GM06990 (cell line): Measurements from ENCODE around the gene ZNF212.
A peak's percentile ranks its signal among the peaks of the same experiment; 100 is the strongest.
"Not testable (repeated sequence)": the region's sequence is repeated elsewhere in the genome, so short reads cannot be mapped to it uniquely, and the experiment has no call there.

Experiments
- DNase-seq: peaks from one replicate; pipeline ENCODE4 v3.0.0-alpha.2; 2011; ENCODE audit not compliant: insufficient read length; ENCODE audit errors: extremely low read depth
- H3K27me3 ChIP-seq: replicated peaks from 2 replicates; pipeline ENCODE4 v1.6.0; 2011; ENCODE audit warnings: low read length; ENCODE audit not compliant: control insufficient read depth, insufficient read depth
- H3K36me3 ChIP-seq: 2 replicates; pipeline ENCODE4 v1.5.1; 2011; ENCODE audit warnings: low read length; ENCODE audit not compliant: control insufficient read depth, insufficient read depth
- H3K4me3 ChIP-seq: replicated peaks from 2 replicates; pipeline ENCODE4 v1.5.1; 2011; ENCODE audit warnings: low read depth, mild to moderate bottlenecking, control low read depth, low read length
- CTCF ChIP-seq: IDR thresholded peaks from 2 replicates; pipeline ENCODE4 v1.5.1; 2011; ENCODE audit warnings: low read length, control low read depth, mild to moderate bottlenecking, inconsistent platforms; ENCODE audit not compliant: insufficient read depth, poor library complexity, severe bottlenecking

ZNF212 gene

GRCh38 chr7:149261316-149261828 lies 21.9 kb downstream of the ZNF212 start:
- Histone ChIP-seq H3K4me3 (peak overlapping the region; percentile 63), H3K36me3 (peaks cover 2% of the 10 kb centered on the region), H3K27me3 (no peaks in the 10 kb centered on the region)
- TF ChIP-seq CTCF: no peak
- no peak for DNase-seq

GRCh38 chr7:149261829-149262617 lies 22.6 kb downstream of the ZNF212 start, which contains the start of gene ZNF783:
ZNF783 (plus strand) TSS chr7:149262196; CDS start chr7:149262334, 138 bp downstream.
- DNase-seq: peak; percentile 93
- H3K4me3 ChIP-seq: peak within 1 kb of the TSS; percentile 63
- H3K27me3 ChIP-seq: no peaks in the 10 kb centered on the region
- TF ChIP-seq CTCF: peak; percentile 44
- peaks cover 8% of the 10 kb centered on the region for H3K36me3 ChIP-seq

GRCh38 chr7:149266451-149266850 lies 27.0 kb downstream of the ZNF212 start:
- Histone ChIP-seq H3K36me3 (peaks cover 11% of the 10 kb centered on the region), H3K4me3 (no peak overlapping the region), H3K27me3 (no peaks in the 10 kb centered on the region)
- DNase-seq: no peak
- no peak for TF ChIP-seq CTCF

GRCh38 chr7:149267733-149268132 lies 28.3 kb downstream of the ZNF212 start:
- Histone ChIP-seq H3K4me3 (no peak overlapping the region), H3K27me3 (no peaks in the 10 kb centered on the region), H3K36me3 (peaks cover 11% of the 10 kb centered on the region)
- TF ChIP-seq CTCF: no peak
- no peak for DNase-seq

GRCh38 chr7:149274424-149274823 lies 35.0 kb downstream of the ZNF212 start:
- not testable (repeated sequence) for H3K27me3 ChIP-seq, H3K4me3 ChIP-seq, DNase-seq
- H3K36me3 ChIP-seq: peaks cover 12% of the 10 kb centered on the region

- peaks cover 13% of the 10 kb centered on the region for H3K36me3 ChIP-seq
- no peaks in the 10 kb centered on the region for H3K27me3 ChIP-seq
- no peak for TF ChIP-seq CTCF
- H3K4me3 ChIP-seq: no peak overlapping the region
- DNase-seq: no peak
These were observed 38.4 kb downstream of the ZNF212 start for GRCh38 chr7:149277871-149278270.
